HG03442 (cell line): ENCODE data around the gene PIP4P1.
"Not testable (repeated sequence)": the region's sequence is repeated elsewhere in the genome, so short reads cannot be mapped to it uniquely, and the experiment has no call there.

Source experiments
- ATAC-seq: cut with Tn5 transposase; IDR thresholded peaks from one replicate; pipeline ENCODE4 v1.9.1; 2021; ENCODE audit warnings: mild to moderate bottlenecking, moderate library complexity; ENCODE audit not compliant: unreplicated experiment

The PIP4P1 gene

GRCh38 chr14:20477211-20477876 lies 16.1 kb upstream of the PIP4P1 start:
- ATAC-seq, result no peak

- no peak for ATAC-seq
Observed at GRCh38 chr14:20476776-20477175, 15.5 kb upstream of the PIP4P1 start.

- no peak for ATAC-seq
Observed at GRCh38 chr14:20472536-20473169, 11.4 kb upstream of the PIP4P1 start.

GRCh38 chr14:20470603-20470901 lies 9.3 kb upstream of the PIP4P1 start:
- ATAC-seq, result no peak

- ATAC-seq, result peak; percentile 27
Observed at GRCh38 chr14:20469890-20470602, 8.8 kb upstream of the PIP4P1 start.

- peak; percentile 96 for ATAC-seq
Observed at GRCh38 chr14:20469242-20469889, 8.1 kb upstream of the PIP4P1 start, which contains the start of gene PNP. TSS of gene PNP (plus strand) at chr14:20469406. CDS start at chr14:20469525, 119 bp downstream.

GRCh38 chr14:20468764-20469241 lies 7.6 kb upstream of the PIP4P1 start:
- no peak for ATAC-seq

- peak; percentile 1 for ATAC-seq
Observed at GRCh38 chr14:20460458-20461224, 593 bp downstream of the PIP4P1 start.

GRCh38 chr14:20458031-20458789 lies 3.0 kb downstream of the PIP4P1 start:
- no peak for ATAC-seq

GRCh38 chr14:20456971-20457370 lies 4.3 kb downstream of the PIP4P1 start:
- no peak for ATAC-seq

GRCh38 chr14:20455355-20456300 lies 5.6 kb downstream of the PIP4P1 start:
- ATAC-seq, result peak; percentile 42

- ATAC-seq, result peak; percentile 89
Observed at GRCh38 chr14:20454516-20455354, 6.5 kb downstream of the PIP4P1 start, which contains the start of the genes APEX1 and OSGEP. TSS of gene APEX1 (plus strand) at chr14:20455226. CDS start at chr14:20455646, 420 bp downstream. TSS of gene OSGEP (minus strand) at chr14:20454812. CDS start at chr14:20454683, 129 bp downstream.

GRCh38 chr14:20452831-20453230 lies 8.4 kb downstream of the PIP4P1 start:
- not testable (repeated sequence) for ATAC-seq

GRCh38 chr14:20446889-20447288 lies 14.3 kb downstream of the PIP4P1 start:
- no peak for ATAC-seq

- ATAC-seq, result not testable (repeated sequence)
Observed at GRCh38 chr14:20443650-20444049, 17.6 kb downstream of the PIP4P1 start.

- ATAC-seq, result no peak
Observed at GRCh38 chr14:20441461-20441860, 19.8 kb downstream of the PIP4P1 start.

- ATAC-seq, result peak; percentile 87
Observed at GRCh38 chr14:20440882-20441281, 20.4 kb downstream of the PIP4P1 start.

- no peak for ATAC-seq
Observed at GRCh38 chr14:20440465-20440864, 20.8 kb downstream of the PIP4P1 start.
